Erythroblast (primary cell): ENCODE data around the gene ENTREP3.

ENCODE experiments used
- GATA1 ChIP-seq: IDR thresholded peaks from 2 replicates; pipeline ENCODE4 v1.6.1; 2011; ENCODE audit warnings: low read depth, mild to moderate bottlenecking, control low read depth, low read length, moderate library complexity
- POLR2A ChIP-seq: IDR thresholded peaks from 2 replicates; pipeline ENCODE4 v1.6.1; 2011; ENCODE audit warnings: mild to moderate bottlenecking, low read length

DNA sequence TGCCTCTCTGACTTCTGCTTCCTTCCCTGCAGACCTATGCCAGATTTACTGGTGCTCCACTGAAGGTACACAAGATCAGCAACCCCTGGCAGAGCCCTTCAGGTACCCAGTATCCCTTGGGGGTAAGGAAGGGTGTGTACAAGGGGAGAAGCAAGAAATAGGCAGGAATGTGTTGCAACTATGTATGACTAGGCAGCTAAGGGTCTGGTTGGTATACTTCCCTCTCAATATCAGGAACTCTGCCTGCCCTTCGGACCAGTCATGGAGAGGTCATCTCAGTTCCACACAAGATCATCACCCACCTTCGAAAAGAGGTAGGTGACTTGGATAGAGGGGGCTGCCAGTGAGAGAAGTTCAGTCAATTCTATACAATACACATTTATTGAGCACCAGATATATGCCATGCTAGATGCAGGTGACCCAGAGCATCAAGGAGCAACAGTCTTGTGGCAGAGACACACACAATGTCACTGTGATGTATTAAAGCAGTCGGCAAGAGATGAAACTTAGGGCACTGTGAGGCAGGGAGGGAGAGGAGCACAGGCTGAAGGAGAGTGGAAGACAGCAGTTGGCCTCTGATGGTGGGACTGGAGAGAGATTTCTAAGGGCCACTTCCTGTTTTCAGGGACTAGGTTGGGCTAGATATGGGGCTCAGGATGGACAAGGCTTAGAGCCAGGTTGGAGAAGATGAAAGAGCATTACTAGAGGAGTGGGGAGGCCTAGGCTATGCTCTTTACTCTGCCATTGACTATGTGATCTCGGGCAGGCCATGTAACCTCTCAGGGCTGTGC is 44.8 kb downstream of the ENTREP3 start:
- TF ChIP-seq POLR2A (no peak), GATA1 (no peak)
